Measurements from ENCODE around the gene MBD4. TPM values are rescaled to one million over a fixed set of nuclear protein-coding genes. Genes with fewer than 3 reads are reported as not detected.

The MBD4 gene
- total RNA-seq, 1 donor from 2014 or later = 98.7 TPM

GRCh38 chr3:129476586-129476985 is 36.8 kb upstream of the MBD4 start:
- Mint-ChIP-seq H3K27ac (no peak overlapping the region), H3K4me1 (no peaks in the 10 kb centered on the region), H3K4me3 (no peak overlapping the region), H3K27me3 (no peaks in the 10 kb centered on the region), H3K9me3 (no peaks in the 10 kb centered on the region), H3K36me3 (ENCODE audit: low read depth) (peaks cover 44% of the 10 kb centered on the region)
- ChIA-PET POLR2A (no interaction called here), CTCF (interaction anchor here (1.2 kb wide), 1 partner anchor 14 kb away, joined by 4 read pairs; no protein-coding TSS in a partner anchor)
- intact Hi-C loops (cut with micrococcal nuclease) = no loop called here
- TF ChIP-seq CTCF (IDR thresholded peaks at IDR 0.05) = no peak
- ATAC-seq (ENCODE audit: low read depth) (no peak), DNase-seq (no peak)

- ATAC-seq (ENCODE audit: low read depth) (no peak), DNase-seq (no peak)
- Mint-ChIP-seq H3K9me3 (no peaks in the 10 kb centered on the region), H3K27ac (no peak overlapping the region), H3K36me3 (ENCODE audit: low read depth) (peaks cover 43% of the 10 kb centered on the region), H3K4me1 (no peaks in the 10 kb centered on the region), H3K4me3 (no peak overlapping the region), H3K27me3 (no peaks in the 10 kb centered on the region)
- ChIA-PET CTCF (interaction anchor here (1.2 kb wide), 1 partner anchor 14 kb away, joined by 4 read pairs; no protein-coding TSS in a partner anchor), POLR2A (interaction anchor here (0.6 kb wide), 1 partner anchor 334 kb away, joined by 3 read pairs; no protein-coding TSS in a partner anchor)
- intact Hi-C loops (cut with micrococcal nuclease) = no loop called here
- no peak for TF ChIP-seq CTCF (IDR thresholded peaks at IDR 0.05)
These were observed 36.1 kb upstream of the MBD4 start for GRCh38 chr3:129475863-129476262.

GRCh38 chr3:129474984-129475804 is 35.4 kb upstream of the MBD4 start:
- CTCF ChIA-PET = interaction anchor here (1.2 kb wide), 1 partner anchor 15 kb away, joined by 4 read pairs; no protein-coding TSS in a partner anchor
- no peak overlapping the region for H3K27ac Mint-ChIP-seq
- no peaks in the 10 kb centered on the region for H3K27me3 Mint-ChIP-seq
- no peak overlapping the region for H3K4me3 Mint-ChIP-seq
- ATAC-seq (ENCODE audit: low read depth) (no peak), DNase-seq (no peak)
- no peak for TF ChIP-seq CTCF (IDR thresholded peaks at IDR 0.05)
- no peaks in the 10 kb centered on the region for H3K9me3 Mint-ChIP-seq
- peaks cover 39% of the 10 kb centered on the region for H3K36me3 Mint-ChIP-seq (ENCODE audit: low read depth)
- POLR2A ChIA-PET = interaction anchor here (0.6 kb wide), 1 partner anchor 335 kb away, joined by 3 read pairs; no protein-coding TSS in a partner anchor
- no peaks in the 10 kb centered on the region for H3K4me1 Mint-ChIP-seq
- intact Hi-C loops (cut with micrococcal nuclease) = no loop called here

- Mint-ChIP-seq H3K36me3 (ENCODE audit: low read depth) (peaks cover 37% of the 10 kb centered on the region), H3K4me3 (no peak overlapping the region), H3K4me1 (no peaks in the 10 kb centered on the region), H3K9me3 (no peaks in the 10 kb centered on the region), H3K27me3 (no peaks in the 10 kb centered on the region), H3K27ac (no peak overlapping the region)
- no peak for TF ChIP-seq CTCF (IDR thresholded peaks at IDR 0.05)
- ChIA-PET POLR2A (no interaction called here), CTCF (no interaction called here)
- DNase-seq (no peak), ATAC-seq (ENCODE audit: low read depth) (no peak)
- intact Hi-C loops (cut with micrococcal nuclease) = no loop called here
These were observed 34.0 kb upstream of the MBD4 start for GRCh38 chr3:129473769-129474152.

GRCh38 chr3:129473067-129473768 is 33.5 kb upstream of the MBD4 start:
- Mint-ChIP-seq H3K27ac (no peak overlapping the region), H3K27me3 (no peaks in the 10 kb centered on the region), H3K36me3 (ENCODE audit: low read depth) (peaks cover 37% of the 10 kb centered on the region), H3K9me3 (no peaks in the 10 kb centered on the region), H3K4me1 (no peaks in the 10 kb centered on the region), H3K4me3 (no peak overlapping the region)
- DNase-seq (no peak), ATAC-seq (ENCODE audit: low read depth) (no peak)
- CTCF ChIA-PET = no interaction called here
- POLR2A ChIA-PET = no interaction called here
- TF ChIP-seq CTCF (IDR thresholded peaks at IDR 0.05) = no peak
- intact Hi-C loops (cut with micrococcal nuclease) = no loop called here
